ENCODE results near the gene COLEC12. TPM values are rescaled to one million over a fixed set of nuclear protein-coding genes. Genes with fewer than 3 reads are reported as not detected.

COLEC12 gene
- total RNA-seq, 2 donors from 2014 or later, result 1.9 to 4.7 TPM

- Histone ChIP-seq H3K4me3 (no peak overlapping the region), H3K27ac (no peak overlapping the region), H3K9ac (ENCODE audit: low read depth in 2 of 2, low read length in 2 of 2) (no peak overlapping the region), H3K4me1 (no peaks in the 10 kb centered on the region), H3K36me3 (no peaks in the 10 kb centered on the region), H3K27me3 (peaks cover 26% of the 10 kb centered on the region), H3K9me3 (no peaks in the 10 kb centered on the region)
- no peak for DNase-seq
- no peak for TF ChIP-seq CTCF (IDR thresholded peaks at IDR 0.05)
- intact Hi-C loops (cut with DNase I), result no loop called here
Measured at GRCh38 chr18:497688-498087, 2.8 kb downstream of the COLEC12 start.

GRCh38 chr18:495452-495851 is 5.0 kb downstream of the COLEC12 start:
- no peaks in the 10 kb centered on the region for H3K9me3 ChIP-seq
- no peak overlapping the region for H3K9ac ChIP-seq (ENCODE audit: low read depth in 2 of 2, low read length in 2 of 2)
- no peak for TF ChIP-seq CTCF (IDR thresholded peaks at IDR 0.05)
- no peak for DNase-seq
- peaks cover 18% of the 10 kb centered on the region for H3K27me3 ChIP-seq
- intact Hi-C loops (cut with DNase I), result no loop called here
- H3K36me3 ChIP-seq, result no peaks in the 10 kb centered on the region
- H3K4me1 ChIP-seq, result no peaks in the 10 kb centered on the region
- no peak overlapping the region for H3K4me3 ChIP-seq
- no peak overlapping the region for H3K27ac ChIP-seq

GRCh38 chr18:495017-495416 is 5.5 kb downstream of the COLEC12 start:
- no peak for TF ChIP-seq CTCF (IDR thresholded peaks at IDR 0.05)
- no peak overlapping the region for H3K27ac ChIP-seq
- H3K27me3 ChIP-seq, result peaks cover 16% of the 10 kb centered on the region
- H3K9ac ChIP-seq (ENCODE audit: low read depth in 2 of 2, low read length in 2 of 2), result no peak overlapping the region
- intact Hi-C loops (cut with DNase I), result no loop called here
- no peak overlapping the region for H3K4me3 ChIP-seq
- H3K36me3 ChIP-seq, result no peaks in the 10 kb centered on the region
- no peaks in the 10 kb centered on the region for H3K9me3 ChIP-seq
- H3K4me1 ChIP-seq, result no peaks in the 10 kb centered on the region
- DNase-seq, result no peak

GRCh38 chr18:493986-494983 is 6.2 kb downstream of the COLEC12 start:
- Histone ChIP-seq H3K27me3 (peaks cover 8% of the 10 kb centered on the region), H3K36me3 (no peaks in the 10 kb centered on the region), H3K4me1 (no peaks in the 10 kb centered on the region), H3K27ac (no peak overlapping the region), H3K4me3 (no peak overlapping the region), H3K9me3 (no peaks in the 10 kb centered on the region), H3K9ac (ENCODE audit: low read depth in 2 of 2, low read length in 2 of 2) (no peak overlapping the region)
- no peak for TF ChIP-seq CTCF (IDR thresholded peaks at IDR 0.05)
- DNase-seq, result no peak
- intact Hi-C loops (cut with DNase I), result no loop called here

- no peaks in the 10 kb centered on the region for H3K27me3 ChIP-seq
- TF ChIP-seq CTCF (IDR thresholded peaks at IDR 0.05), result no peak
- H3K36me3 ChIP-seq, result no peaks in the 10 kb centered on the region
- no peak for DNase-seq
- H3K27ac ChIP-seq, result no peak overlapping the region
- H3K9me3 ChIP-seq, result no peaks in the 10 kb centered on the region
- H3K4me3 ChIP-seq, result no peak overlapping the region
- no peaks in the 10 kb centered on the region for H3K4me1 ChIP-seq
- intact Hi-C loops (cut with DNase I), result no loop called here
- H3K9ac ChIP-seq (ENCODE audit: low read depth in 2 of 2, low read length in 2 of 2), result no peak overlapping the region
Measured at GRCh38 chr18:492451-492850, 8.1 kb downstream of the COLEC12 start.

Measured in colonic mucosa (tissue), 4 donors.